ENCODE data around the gene HOXB4. TPM values are rescaled to one million over a fixed set of nuclear protein-coding genes. Genes with fewer than 3 reads are reported as not detected.
A peak's percentile ranks its signal among the peaks of the same experiment; 100 is the strongest.

The HOXB4 gene
- total RNA-seq, 1 experiment from 2014 or later: not detected

DNA sequence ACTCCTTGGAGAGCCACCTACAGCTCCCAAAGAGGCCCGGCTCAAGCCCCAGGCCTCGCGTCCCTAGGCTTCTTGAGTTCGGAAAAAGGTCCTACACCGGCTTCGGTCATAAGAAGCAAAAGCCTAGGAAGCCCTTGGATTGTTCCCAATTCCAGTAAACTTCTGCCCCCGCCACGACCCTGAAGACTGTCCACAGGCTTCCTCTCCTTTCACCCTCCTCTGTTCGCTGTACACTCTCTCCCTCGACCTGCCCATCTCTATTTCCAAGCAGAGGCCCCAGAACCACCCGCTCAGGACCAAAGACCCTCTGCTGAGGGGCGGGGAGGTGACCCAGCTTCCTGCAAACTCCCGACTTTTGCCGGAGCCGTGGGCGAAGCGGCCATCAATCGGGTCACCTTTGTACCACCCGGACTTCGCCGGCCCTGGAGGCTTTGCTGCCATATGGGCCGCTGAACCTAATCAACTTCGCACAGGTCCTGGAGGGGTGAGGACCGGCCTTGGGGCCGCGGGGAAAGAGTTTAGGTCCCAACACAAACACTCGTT lies 36.0 kb downstream of the HOXB4 start:
- Histone ChIP-seq H3K9me3 (ENCODE audit: control insufficient read depth, low read depth, low read length) (no peaks in the 10 kb centered on the region), H2AFZ (ENCODE audit: low read length) (no peak overlapping the region), H2BK12ac (ENCODE audit: insufficient read length, low read depth, low read length) (no peak overlapping the region), H4K91ac (ENCODE audit: insufficient read length, low read depth, low read length) (no peak overlapping the region), H3K27me3 (ENCODE audit: insufficient read depth, low read length) (peaks cover 72% of the 10 kb centered on the region), H3K56ac (ENCODE audit: insufficient read length, low read depth, low read length) (no peak overlapping the region), H3K79me1 (ENCODE audit: insufficient read depth, low read depth, low read length, poor library complexity, severe bottlenecking) (no peaks in the 10 kb centered on the region), H3K4ac (ENCODE audit: low read depth, low read length) (no peak overlapping the region), H3K23ac (ENCODE audit: insufficient read length, low read depth, low read length) (no peak overlapping the region), H3K4me2 (ENCODE audit: insufficient read depth, insufficient read length, low read length) (peak overlapping the region; percentile 89), H3K14ac (ENCODE audit: insufficient read depth, low read length) (no peak overlapping the region), H3K9ac (ENCODE audit: extremely low read depth, insufficient read length, low read length) (no peak overlapping the region), H4K5ac (ENCODE audit: insufficient read length, low read depth, low read length) (no peak overlapping the region), H3K23me2 (ENCODE audit: insufficient read length, low read depth, low read length, poor library complexity, severe bottlenecking) (peaks cover 6% of the 10 kb centered on the region), H2BK20ac (ENCODE audit: low read depth, low read length, poor library complexity, severe bottlenecking) (no peak overlapping the region), H2BK15ac (ENCODE audit: low read depth, low read length) (no peak overlapping the region), H4K8ac (replicated peaks; ENCODE audit: insufficient read length, low read depth, low read length) (no peak overlapping the region), H4K20me1 (ENCODE audit: control insufficient read depth, insufficient read depth, insufficient read length) (no peaks in the 10 kb centered on the region), H3T11ph (ENCODE audit: low read length) (no peak overlapping the region), H3K79me2 (ENCODE audit: insufficient read depth, low read length) (no peaks in the 10 kb centered on the region), H3K18ac (ENCODE audit: insufficient read length, low read depth, low read length) (no peak overlapping the region), H2BK120ac (ENCODE audit: low read depth, low read length, poor library complexity, severe bottlenecking) (no peak overlapping the region), H2AK5ac (ENCODE audit: insufficient read length, low read length) (no peak overlapping the region), H3K4me1 (ENCODE audit: insufficient read depth, low read length) (no peaks in the 10 kb centered on the region), H3K27ac (ENCODE audit: insufficient read length, low read depth, low read length) (no peak overlapping the region), H2BK5ac (ENCODE audit: insufficient read length, low read length) (no peak overlapping the region)
- TF ChIP-seq, protein P1, sequence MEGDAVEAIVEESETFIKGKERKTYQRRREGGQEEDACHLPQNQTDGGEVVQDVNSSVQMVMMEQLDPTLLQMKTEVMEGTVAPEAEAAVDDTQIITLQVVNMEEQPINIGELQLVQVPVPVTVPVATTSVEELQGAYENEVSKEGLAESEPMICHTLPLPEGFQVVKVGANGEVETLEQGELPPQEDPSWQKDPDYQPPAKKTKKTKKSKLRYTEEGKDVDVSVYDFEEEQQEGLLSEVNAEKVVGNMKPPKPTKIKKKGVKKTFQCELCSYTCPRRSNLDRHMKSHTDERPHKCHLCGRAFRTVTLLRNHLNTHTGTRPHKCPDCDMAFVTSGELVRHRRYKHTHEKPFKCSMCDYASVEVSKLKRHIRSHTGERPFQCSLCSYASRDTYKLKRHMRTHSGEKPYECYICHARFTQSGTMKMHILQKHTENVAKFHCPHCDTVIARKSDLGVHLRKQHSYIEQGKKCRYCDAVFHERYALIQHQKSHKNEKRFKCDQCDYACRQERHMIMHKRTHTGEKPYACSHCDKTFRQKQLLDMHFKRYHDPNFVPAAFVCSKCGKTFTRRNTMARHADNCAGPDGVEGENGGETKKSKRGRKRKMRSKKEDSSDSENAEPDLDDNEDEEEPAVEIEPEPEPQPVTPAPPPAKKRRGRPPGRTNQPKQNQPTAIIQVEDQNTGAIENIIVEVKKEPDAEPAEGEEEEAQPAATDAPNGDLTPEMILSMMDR (conservative IDR thresholded peaks at IDR 0.05): no peak
- H3K36me3 Mint-ChIP-seq (ENCODE audit: insufficient read depth in 1 of 3, low read depth in 3 of 3): no peaks in the 10 kb centered on the region; a peak in 1 of 7 replicates
- peaks cover 98% of the 10 kb centered on the region for H3K27me3 Mint-ChIP-seq (ENCODE audit: low read depth)
- no peak for DNase-seq
- peaks cover 0 to 14% of the 10 kb centered on the region in 2 experiments; a peak in 2 of 5 replicates for H3K9me3 Mint-ChIP-seq
- H3K27ac Mint-ChIP-seq: no peak overlapping the region; a peak in 1 of 7 replicates
- peak overlapping the region; percentile 56 to 78 for H3K4me3 Mint-ChIP-seq
- H3K4me1 Mint-ChIP-seq: peaks cover 25 to 47% of the 10 kb centered on the region in 2 experiments
- no CpG with 5 or more reads among the region's 27 CpGs for WGBS (ENCODE audit: extremely low coverage, insufficient read length, low lambda C conversion rate)

Data from H9 (cell line).